GM19438 (cell line): Measurements from ENCODE around the gene FADS1.

Experiments used
- ATAC-seq: cut with Tn5 transposase; IDR thresholded peaks from one replicate; pipeline ENCODE4 v1.9.1; 2021; ENCODE audit warnings: low read depth; ENCODE audit not compliant: unreplicated experiment

The FADS1 gene

GRCh38 chr11:61764606-61765260 lies 52.1 kb downstream of the FADS1 start:
- ATAC-seq = no peak

- no peak for ATAC-seq
Measured at GRCh38 chr11:61763930-61764605, 52.7 kb downstream of the FADS1 start.

GRCh38 chr11:61762798-61763197 lies 54.0 kb downstream of the FADS1 start:
- ATAC-seq = no peak

GRCh38 chr11:61762223-61762615 lies 54.6 kb downstream of the FADS1 start:
- ATAC-seq = no peak

- ATAC-seq = no peak
Measured at GRCh38 chr11:61761440-61762222, 55.2 kb downstream of the FADS1 start.

- no peak for ATAC-seq
Measured at GRCh38 chr11:61760946-61761345, 55.9 kb downstream of the FADS1 start.

GRCh38 chr11:61757213-61757862 lies 59.5 kb downstream of the FADS1 start:
- ATAC-seq = no peak

- ATAC-seq = no peak
Measured at GRCh38 chr11:61756452-61757212, 60.2 kb downstream of the FADS1 start.

- no peak for ATAC-seq
Measured at GRCh38 chr11:61756147-61756451, 60.7 kb downstream of the FADS1 start.

- ATAC-seq = no peak
Measured at GRCh38 chr11:61754534-61755482, 62.0 kb downstream of the FADS1 start.

- no peak for ATAC-seq
Measured at GRCh38 chr11:61753672-61754071, 63.1 kb downstream of the FADS1 start.

GRCh38 chr11:61752925-61753521 lies 63.8 kb downstream of the FADS1 start:
- no peak for ATAC-seq

- no peak for ATAC-seq
Measured at GRCh38 chr11:61752117-61752924, 64.5 kb downstream of the FADS1 start, which contains the start of gene MYRF. Gene MYRF (plus strand): TSS chr11:61752636. CDS start chr11:61752745, 109 bp downstream.

- no peak for ATAC-seq
Measured at GRCh38 chr11:61751384-61751783, 65.4 kb downstream of the FADS1 start.

GRCh38 chr11:61750631-61751273 lies 66.1 kb downstream of the FADS1 start:
- no peak for ATAC-seq
